T-cell (primary cell): Measurements from ENCODE around the gene PDIK1L. TPM values are rescaled to one million over a fixed set of nuclear protein-coding genes. Genes with fewer than 3 reads are reported as not detected.
A peak's percentile ranks its signal among the peaks of the same experiment; 100 is the strongest.
"Not testable (repeated sequence)": the region's sequence is repeated elsewhere in the genome, so short reads cannot be mapped to it uniquely, and the experiment has no call there.

Source experiments
- ATAC-seq, 4 experiments: fragments of 200-7000 bp in 3 of 4; fragments of 150-1000 bp in 1 of 4; cut with Tn5 transposase; replicated peaks in 1 of 4; 1 replicate in 3 of 4; 2 replicates in 1 of 4; pipeline ENCODE4 v1.10.0; 2021; ENCODE audit warnings: moderate library complexity in 3 of 4, mild to moderate bottlenecking in 2 of 4, moderate number of reproducible peaks in 1 of 4
- CTCF ChIA-PET, 2 donors: fragments of 300-600 bp; sonication (Branson Sonifier 250); formaldehyde crosslinking; loops; one replicate each; lab custom pipeline; 2022; ENCODE audit warnings: antibody characterized with exemption in 2 of 2; lab: Charles Lee
- POLR2A ChIA-PET, 2 donors: fragments of 300-600 bp; sonication (Branson Sonifier 250); formaldehyde crosslinking; loops; one replicate each; lab custom pipeline; 2022; ENCODE audit warnings: antibody characterized with exemption in 2 of 2; lab: Charles Lee
- DNase-seq, 35 experiments: peaks; one replicate each; pipeline versions ENCODE4 v3.0.0 to v3.0.0-alpha.2; 2013 to 2023
- H3K27ac ChIP-seq: one replicate; pipeline ENCODE4 v1.5.1; 2013; ENCODE audit warnings: low read length
- H3K27me3 ChIP-seq, 2 experiments: replicated peaks in 1 of 2; 1 replicate in 1 of 2; 2 replicates in 1 of 2; pipeline versions ENCODE4 v1.6.1 to v1.7.0; 2013; ENCODE audit warnings: low read length in 1 of 2, mixed read lengths in 1 of 2; ENCODE audit not compliant: control insufficient read depth in 2 of 2, insufficient read depth in 2 of 2; ENCODE audit errors: extremely low read depth in 1 of 2
- H3K36me3 ChIP-seq, 2 donors: 1 replicate in 1 of 2; 2 replicates in 1 of 2; pipeline versions ENCODE4 v1.6.1 to v1.7.0; 2013; ENCODE audit warnings: low read length in 1 of 2; ENCODE audit not compliant: control insufficient read depth in 2 of 2, insufficient read depth in 1 of 2; ENCODE audit errors: extremely low read depth in 1 of 2
- H3K4me1 ChIP-seq, 2 experiments: 1 replicate in 1 of 2; 2 replicates in 1 of 2; pipeline versions ENCODE4 v1.6.1 to v1.7.0; 2013; ENCODE audit warnings: low read length in 2 of 2, mixed read lengths in 1 of 2; ENCODE audit not compliant: insufficient read depth in 2 of 2, control insufficient read depth in 1 of 2; ENCODE audit errors: extremely low read depth in 1 of 2
- H3K4me3 ChIP-seq, 2 donors: 1 replicate in 1 of 2; 2 replicates in 1 of 2; pipeline versions ENCODE4 v1.5.1 to v1.7.0; 2013; ENCODE audit warnings: mild to moderate bottlenecking in 2 of 2, low read length in 1 of 2, moderate library complexity in 1 of 2; ENCODE audit not compliant: control insufficient read depth in 1 of 2; ENCODE audit errors: extremely low read depth in 1 of 2
- H3K9me3 ChIP-seq: 2 replicates; pipeline ENCODE4 v1.7.0; 2013
- H3K27ac Mint-ChIP-seq, 2 donors: one replicate each; pipeline ENCODE4 v1.8.0; 2020 to 2021; ENCODE audit warnings: mild to moderate bottlenecking in 2 of 2, mixed read lengths in 2 of 2
- H3K27me3 Mint-ChIP-seq, 2 donors: one replicate each; pipeline ENCODE4 v1.8.0; 2021 to 2022; ENCODE audit warnings: mixed read lengths in 2 of 2
- H3K36me3 Mint-ChIP-seq: one replicate; pipeline ENCODE4 v1.8.0; 2021; ENCODE audit warnings: mixed read lengths
- H3K4me1 Mint-ChIP-seq, 3 donors: one replicate each; pipeline ENCODE4 v1.8.0; 2020 to 2022; ENCODE audit warnings: mixed read lengths in 3 of 3, mild to moderate bottlenecking in 1 of 3
- H3K4me3 Mint-ChIP-seq, 3 donors: one replicate each; pipeline ENCODE4 v1.8.0; 2020 to 2022; ENCODE audit warnings: mild to moderate bottlenecking in 3 of 3, mixed read lengths in 3 of 3, moderate library complexity in 3 of 3
- H3K9me3 Mint-ChIP-seq, 3 donors: one replicate each; pipeline ENCODE4 v1.8.0; 2020 to 2022; ENCODE audit warnings: mixed read lengths in 3 of 3
- WGBS: methylation state at CpG from one replicate; pipeline ENCODE4 v1.1.5; 2013; ENCODE audit warnings: missing lambda C conversion rate; ENCODE audit not compliant: insufficient coverage; 5-methylcytosine and 5-hydroxymethylcytosine counted together
- total RNA-seq, 35 experiments: library from RNA in 6 of 35; stranded (reverse) in 6 of 35; fragments of 120-200 nt in 1 of 35; gene quantifications; one replicate each; pipeline versions ENCODE4 v1.2.1 to v1.2.4 and lab custom pipeline; 2013 to 2026

The PDIK1L gene
- total RNA-seq, 5 donors from 2014 or later (not counting 1 experiment from before 2014, with no cell fraction given) = 8.8 to 23.6 (median 19.1) TPM

DNA sequence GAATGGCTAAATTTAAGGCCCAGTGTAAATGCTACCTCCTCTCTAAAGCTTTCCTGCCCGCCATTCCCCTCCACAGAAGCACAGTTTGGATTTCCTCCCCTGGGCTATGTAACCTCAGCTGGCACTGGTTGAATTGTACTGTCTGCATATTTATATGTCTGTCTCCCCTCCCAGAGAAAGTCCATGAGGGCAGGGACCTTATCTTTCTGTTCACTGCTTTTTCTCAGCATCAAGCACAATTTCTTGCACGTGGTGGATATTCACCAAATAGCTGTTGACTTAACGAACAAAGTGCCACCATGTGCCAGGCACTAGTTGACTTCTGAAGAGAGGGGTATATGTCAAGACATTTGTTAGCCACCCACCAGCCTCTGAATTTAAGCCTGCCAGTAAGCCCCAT lies 9.5 kb upstream of the PDIK1L start:
- ChIA-PET POLR2A (interaction anchor here in 1 of 2 donors (0.6 kb wide), 1 partner anchor 25 kb away, joined by 4 read pairs; no protein-coding TSS in a partner anchor), CTCF (interaction anchor here (1.2 to 5.4 kb wide), 4 partner anchors 24 to 132 kb away, joined by 4 to 59 read pairs (median 7); partner anchors contain the start of gene CEP85 (in 1 of the 2))
- H3K27ac Mint-ChIP-seq = no peak overlapping the region
- Histone ChIP-seq H3K9me3 (no peaks in the 10 kb centered on the region), H3K4me3 (no peak overlapping the region), H3K36me3 (no peaks in the 10 kb centered on the region), H3K27me3 (peaks cover 3 to 10% of the 10 kb centered on the region in 2 experiments), H3K4me1 (no peaks in the 10 kb centered on the region), H3K27ac (no peak overlapping the region)
- H3K27me3 Mint-ChIP-seq = peaks cover 4 to 5% of the 10 kb centered on the region in 2 donors
- H3K4me1 Mint-ChIP-seq = peaks cover 5 to 10% (median 7%) of the 10 kb centered on the region in 3 donors
- DNase-seq (no peak), ATAC-seq (no peak)
- no peak overlapping the region for H3K4me3 Mint-ChIP-seq
- H3K36me3 Mint-ChIP-seq = no peaks in the 10 kb centered on the region
- H3K9me3 Mint-ChIP-seq = no peaks in the 10 kb centered on the region
- no CpG with 5 or more reads among the region's 3 CpGs for WGBS

DNA sequence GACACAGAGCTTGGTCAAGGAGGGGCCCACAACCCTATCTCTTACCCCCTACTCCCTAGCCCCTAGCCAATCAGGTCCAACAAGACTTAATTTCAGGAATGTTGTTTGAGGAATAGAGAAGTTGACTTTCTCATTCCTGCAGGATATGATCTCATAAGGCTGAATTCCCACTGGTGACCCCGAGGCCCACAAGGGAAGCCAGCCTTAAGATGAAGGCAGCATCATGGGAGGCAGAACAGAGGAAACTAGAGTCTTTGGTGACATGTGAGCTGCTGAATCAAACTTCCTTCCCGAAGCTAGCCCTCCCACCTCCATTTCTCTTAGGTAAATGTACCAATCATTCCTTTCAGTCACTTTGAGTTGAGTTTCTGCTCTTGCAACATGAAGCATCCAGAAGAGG lies 9.1 kb upstream of the PDIK1L start:
- Histone ChIP-seq H3K4me1 (no peaks in the 10 kb centered on the region), H3K36me3 (no peaks in the 10 kb centered on the region), H3K27me3 (peaks cover 3 to 10% of the 10 kb centered on the region in 2 experiments), H3K27ac (no peak overlapping the region), H3K9me3 (no peaks in the 10 kb centered on the region), H3K4me3 (no peak overlapping the region)
- no peak overlapping the region for H3K4me3 Mint-ChIP-seq
- no peak for DNase-seq
- H3K4me1 Mint-ChIP-seq = peaks cover 5 to 10% (median 7%) of the 10 kb centered on the region in 3 donors
- ChIA-PET CTCF (interaction anchor here (0.5 to 5.4 kb wide), 4 partner anchors 24 to 131 kb away, joined by 3 to 59 read pairs (median 4); partner anchors contain the start of gene CEP85 (in 1 of the 2)), POLR2A (no interaction called here)
- no peaks in the 10 kb centered on the region for H3K36me3 Mint-ChIP-seq
- no peak overlapping the region for H3K27ac Mint-ChIP-seq
- 60% methylated on average over 1 of the region's 2 CpGs for WGBS
- no peaks in the 10 kb centered on the region for H3K9me3 Mint-ChIP-seq
- H3K27me3 Mint-ChIP-seq = peaks cover 4 to 5% of the 10 kb centered on the region in 2 donors
- ATAC-seq = no peak

DNA sequence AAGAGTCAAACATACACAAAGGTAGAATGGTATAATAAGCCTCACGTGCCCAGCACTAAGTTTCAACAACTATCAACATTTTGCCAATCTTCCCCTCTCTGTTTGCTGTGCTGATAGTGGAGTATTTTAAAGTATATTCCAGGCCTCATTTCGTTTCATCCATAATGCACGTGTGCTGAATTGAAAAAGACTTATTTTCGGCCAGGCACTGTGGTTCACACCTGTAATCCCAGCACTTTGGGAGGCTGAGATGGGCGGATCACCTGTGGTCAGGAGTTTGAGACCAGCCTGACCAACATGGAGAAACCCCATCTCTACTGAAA lies 6.4 kb upstream of the PDIK1L start:
- H3K9me3 ChIP-seq, H3K27me3 ChIP-seq, H3K27me3 Mint-ChIP-seq, H3K27ac ChIP-seq, H3K9me3 Mint-ChIP-seq, DNase-seq, H3K27ac Mint-ChIP-seq, H3K36me3 Mint-ChIP-seq, H3K4me3 ChIP-seq, ATAC-seq, POLR2A ChIA-PET, H3K4me3 Mint-ChIP-seq, H3K36me3 ChIP-seq, H3K4me1 ChIP-seq: not testable (repeated sequence)
- peaks cover 11 to 17% (median 12%) of the 10 kb centered on the region in 3 donors for H3K4me1 Mint-ChIP-seq
- WGBS = no CpG with 5 or more reads among the region's 5 CpGs
- CTCF ChIA-PET = interaction anchor here (0.6 to 5.4 kb wide), 5 partner anchors 9 to 312 kb away, joined by 3 to 59 read pairs (median 5); no protein-coding TSS in a partner anchor

DNA sequence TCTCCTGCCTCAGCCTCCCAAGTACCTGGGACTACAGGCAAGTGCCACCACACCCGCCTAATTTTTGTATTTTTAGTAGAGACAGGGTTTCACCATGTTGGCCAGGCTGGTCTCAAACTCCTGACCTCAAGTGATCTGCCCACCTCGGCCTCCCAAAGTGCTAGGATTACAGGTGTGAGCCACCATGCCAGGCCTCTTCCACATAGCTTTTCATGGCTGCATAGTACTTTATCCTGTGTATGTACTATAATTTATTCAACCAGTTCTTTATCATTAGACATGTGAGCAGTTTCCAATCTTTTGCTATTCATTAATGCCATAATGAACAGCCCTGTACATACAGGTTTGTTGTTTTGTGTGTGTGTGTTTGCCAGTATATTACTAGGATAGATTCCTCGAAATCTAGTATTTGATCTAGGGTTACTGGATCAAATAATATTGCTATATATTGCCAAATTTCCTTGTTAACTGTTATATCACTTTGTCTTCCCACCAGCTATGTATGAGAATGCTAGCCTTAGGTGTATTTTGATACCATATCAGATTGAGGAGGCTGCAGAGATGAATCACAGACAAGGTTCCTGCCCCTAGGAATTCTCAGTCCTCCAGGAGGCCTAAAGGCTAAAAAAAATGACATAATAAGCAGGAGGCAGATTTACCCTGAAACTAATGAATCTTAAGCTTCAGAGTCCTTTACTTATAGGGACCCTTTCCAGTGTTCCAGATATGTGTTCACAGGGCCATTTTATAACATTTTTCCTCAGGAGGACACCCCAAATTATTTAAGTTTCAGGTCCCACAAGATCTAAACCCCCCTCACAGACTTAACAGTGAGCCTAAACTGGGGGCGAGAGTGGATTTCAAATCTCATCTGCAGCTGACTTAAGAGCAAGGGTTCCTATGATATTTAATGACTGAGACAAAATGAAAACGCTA lies 2.1 kb upstream of the PDIK1L start:
- no peaks in the 10 kb centered on the region for H3K27me3 Mint-ChIP-seq
- H3K27ac ChIP-seq = no peak overlapping the region
- ATAC-seq = no peak
- CTCF ChIA-PET = interaction anchor here (0.6 to 1.0 kb wide), 4 partner anchors 17 to 322 kb away, joined by 3 to 4 read pairs (median 4); partner anchors contain the start of genes DHDDS (in 1 of the 2) and ZNF593OS (in 1 of the 2)
- POLR2A ChIA-PET = interaction anchor here in 1 of 2 donors (0.6 to 0.7 kb wide), 2 partner anchors 29 to 249 kb away, joined by 3 to 4 read pairs; no protein-coding TSS in a partner anchor
- H3K27me3 ChIP-seq = no peaks in the 10 kb centered on the region
- no peak overlapping the region for H3K4me3 ChIP-seq
- DNase-seq = no peak
- no peaks in the 10 kb centered on the region for H3K9me3 Mint-ChIP-seq
- peaks cover 5% of the 10 kb centered on the region for H3K36me3 Mint-ChIP-seq
- peak overlapping the region; percentile 85 to 95 (median 88) for H3K4me3 Mint-ChIP-seq
- peaks cover 0 to 5% of the 10 kb centered on the region in 2 donors for H3K36me3 ChIP-seq
- WGBS = 100% methylated on average over 1 of the region's 5 CpGs
- H3K9me3 ChIP-seq = no peaks in the 10 kb centered on the region
- H3K4me1 Mint-ChIP-seq = peaks cover 31 to 40% (median 36%) of the 10 kb centered on the region in 3 donors
- H3K4me1 ChIP-seq = peaks cover 7 to 16% of the 10 kb centered on the region in 2 experiments
- peak overlapping the region in 1 of 2 donors; percentile 94 for H3K27ac Mint-ChIP-seq

DNA sequence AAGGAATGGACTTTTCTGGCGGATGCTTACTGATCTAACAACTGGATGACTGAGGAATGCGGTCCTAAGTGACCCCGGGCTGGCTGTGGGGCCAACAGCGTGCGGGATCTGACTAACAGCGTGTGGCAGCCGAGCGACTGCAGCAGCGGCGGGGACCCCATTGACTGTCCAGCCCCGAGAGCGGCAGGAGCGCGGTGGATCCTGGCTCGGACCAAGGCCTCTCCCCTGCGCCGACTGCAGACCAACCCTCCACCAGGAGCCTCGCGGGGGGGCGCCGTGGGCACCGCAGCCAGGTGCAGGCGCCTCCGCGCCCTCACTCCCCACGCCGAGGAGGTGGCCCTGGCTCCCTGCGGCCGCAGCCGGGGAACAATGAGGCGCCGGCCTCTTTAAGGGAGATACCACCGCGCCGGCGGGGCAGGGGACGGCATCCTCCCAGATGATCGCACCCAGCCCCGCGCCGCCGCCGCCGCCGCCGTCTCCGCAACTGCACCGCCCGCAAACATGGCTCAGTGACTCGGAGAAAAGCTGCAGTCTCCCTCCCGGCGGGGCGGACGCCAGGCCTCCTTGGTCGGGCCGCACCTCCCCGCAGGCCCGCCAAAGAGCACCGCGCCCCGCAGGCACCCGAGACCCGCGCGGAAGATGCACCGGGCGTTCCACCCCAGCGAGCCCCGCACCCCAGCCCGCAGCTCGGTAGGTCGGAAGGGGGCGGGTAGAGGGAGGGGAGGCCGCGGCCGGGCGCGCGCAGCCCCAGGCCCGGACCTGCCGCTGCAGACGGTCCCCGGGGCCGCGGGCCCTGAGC lies 694 bp upstream of the PDIK1L start:
- ATAC-seq (peak; percentile 63 to 66 (median 63)), DNase-seq (peak; percentile 47 to 84 (median 69))
- Mint-ChIP-seq H3K9me3 (no peaks in the 10 kb centered on the region), H3K27me3 (no peaks in the 10 kb centered on the region), H3K27ac (peak overlapping the region; percentile 89 to 94), H3K4me1 (peaks cover 26 to 39% (median 36%) of the 10 kb centered on the region in 3 donors), H3K36me3 (peaks cover 8% of the 10 kb centered on the region), H3K4me3 (peak overlapping the region; percentile 85 to 95 (median 88))
- H3K27ac ChIP-seq = peak overlapping the region; percentile 34
- no peaks in the 10 kb centered on the region for H3K9me3 ChIP-seq
- H3K4me3 ChIP-seq = peak overlapping the region; percentile 62
- POLR2A ChIA-PET = interaction anchor here in 1 of 2 donors (0.6 to 1.9 kb wide), 2 partner anchors 12 to 16 kb away, joined by 5 to 11 read pairs; no protein-coding TSS in a partner anchor
- H3K27me3 ChIP-seq = no peaks in the 10 kb centered on the region
- WGBS = 1% methylated on average over 85 of the region's 85 CpGs
- CTCF ChIA-PET = interaction anchor here in 1 of 2 donors (0.8 to 1.0 kb wide), 3 partner anchors 15 to 123 kb away, joined by 3 to 4 read pairs (median 4); partner anchors contain the start of gene CEP85
- peaks cover 7 to 16% of the 10 kb centered on the region in 2 experiments for H3K4me1 ChIP-seq
- H3K36me3 ChIP-seq = peaks cover 0 to 17% of the 10 kb centered on the region in 2 donors
